K562 treated with DMSO at 1 percent for 4 hours (cell line): Measurements from ENCODE around the gene SPON2. TPM values are rescaled to one million over a fixed set of nuclear protein-coding genes. Genes with fewer than 3 reads are reported as not detected.

Experiments used
- total RNA-seq: library from RNA; unstranded; fragments of 300-600 nt; gene quantifications from 2 replicates; pipeline ENCODE4 v1.2.3, GENCODE V29; 2022; ENCODE audit not compliant: insufficient read depth

SPON2 gene
- total RNA-seq: 1.3 and 1.8 TPM in 2 replicates

DNA sequence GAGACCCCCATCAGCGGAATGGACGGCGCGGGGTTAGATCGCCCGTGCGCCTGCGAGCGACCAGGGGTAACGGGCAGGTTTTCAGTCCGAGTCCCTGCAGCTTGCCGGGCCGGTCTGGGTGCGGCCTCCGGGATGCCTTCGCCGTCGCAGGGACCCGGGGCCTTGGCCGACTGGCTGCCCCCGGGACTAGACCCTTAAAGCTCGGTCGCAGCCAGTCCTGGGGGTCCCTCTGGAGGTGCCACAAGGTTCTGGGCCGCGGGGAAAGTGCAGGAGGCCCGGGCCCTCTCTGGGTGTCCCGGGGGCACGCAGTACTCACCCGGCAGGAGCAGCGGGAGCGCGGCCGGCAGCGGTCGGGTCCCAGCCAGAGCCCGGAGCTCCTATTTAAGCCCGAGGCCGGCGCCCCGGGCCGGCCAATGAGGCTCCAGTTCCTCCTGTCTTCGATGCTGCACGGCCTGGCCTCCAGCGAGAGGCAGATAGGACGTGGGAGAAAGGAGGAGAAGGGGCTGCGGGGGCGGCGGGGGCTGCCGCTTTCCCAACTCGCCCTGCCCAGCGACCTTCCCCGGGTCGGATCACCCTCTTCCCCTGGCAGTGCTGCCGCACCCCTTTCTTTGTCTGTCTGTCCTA lies at the start of gene SPON2:
Gene SPON2, minus strand, starts transcription at position 356 of the 624 bp plus-strand sequence.

Other genes starting within 250 kb of the SPON2 start
- gene GAK, start 240.3 kb downstream of the SPON2 start, total RNA-seq: 74.2 and 102 TPM in 2 replicates
- 49.5 and 50.5 TPM in 2 replicates for gene TMEM175, start 240.1 kb downstream of the SPON2 start, total RNA-seq
- gene DGKQ, start 199.0 kb downstream of the SPON2 start, total RNA-seq: 18.2 and 25.6 TPM in 2 replicates
- gene IDUA, start 185.5 kb downstream of the SPON2 start, total RNA-seq: 14.3 and 17.2 TPM in 2 replicates
- 4.9 and 5.0 TPM in 2 replicates for gene SLC26A1, start 179.2 kb downstream of the SPON2 start, total RNA-seq
- gene FGFRL1, start 161.0 kb downstream of the SPON2 start, total RNA-seq: 30.2 and 30.9 TPM in 2 replicates
- not detected in 2 replicates for gene RNF212, start 59.0 kb downstream of the SPON2 start, total RNA-seq
- gene CTBP1, start 76.5 kb upstream of the SPON2 start, total RNA-seq: 102 and 135 TPM in 2 replicates
- gene MAEA, start 117.3 kb upstream of the SPON2 start, total RNA-seq: 86.3 and 99.3 TPM in 2 replicates
- 2.1 and 5.7 TPM in 2 replicates for gene UVSSA, start 174.6 kb upstream of the SPON2 start, total RNA-seq
- not detected in 2 replicates for gene NKX1-1, start 233.9 kb upstream of the SPON2 start, total RNA-seq